HG02642 (cell line): ENCODE data around the gene SGPP1.
"Not testable (repeated sequence)": the region's sequence is repeated elsewhere in the genome, so short reads cannot be mapped to it uniquely, and the experiment has no call there.

ENCODE experiments used
- ATAC-seq: cut with Tn5 transposase; IDR thresholded peaks from one replicate; pipeline ENCODE4 v1.9.1; 2021; ENCODE audit warnings: mild to moderate bottlenecking; ENCODE audit not compliant: unreplicated experiment, poor library complexity

The SGPP1 gene

GRCh38 chr14:63642656-63643382 is 85.0 kb downstream of the SGPP1 start:
- ATAC-seq = no peak

GRCh38 chr14:63642229-63642611 is 85.6 kb downstream of the SGPP1 start:
- ATAC-seq = peak; percentile 61

GRCh38 chr14:63641473-63642228 is 86.2 kb downstream of the SGPP1 start, which contains the start of gene WDR89:
Gene WDR89, minus strand, starts transcription at chr14:63641871. Its CDS starts 41,929 bp downstream, at chr14:63599942.
- peak; percentile 91 for ATAC-seq

- ATAC-seq = no peak
Measured at GRCh38 chr14:63638493-63638892, 89.4 kb downstream of the SGPP1 start.

GRCh38 chr14:63636094-63636635 is 91.7 kb downstream of the SGPP1 start:
- ATAC-seq = not testable (repeated sequence)
